ENCODE measurements around the gene ATF6.

The ATF6 gene

DNA sequence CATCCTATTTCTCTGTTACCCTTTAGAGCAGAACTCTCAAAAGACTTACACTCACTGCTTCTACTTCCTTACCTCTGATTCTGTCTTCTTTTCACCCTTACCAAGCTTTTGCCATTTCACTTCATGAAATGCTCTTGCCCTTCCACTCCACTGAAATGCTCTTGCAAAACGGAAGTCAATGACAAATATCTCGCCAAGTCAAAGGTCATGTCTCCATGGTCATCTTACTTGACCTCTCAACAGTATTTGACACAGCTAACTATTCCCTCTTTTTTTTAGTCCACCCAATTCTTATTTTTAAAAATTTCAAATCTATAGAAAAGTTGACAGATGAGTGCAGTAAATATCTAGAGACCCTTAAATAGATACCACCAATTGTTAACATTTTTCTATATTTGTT, 149.9 kb downstream of the ATF6 start:
- Histone ChIP-seq H3K4me2 (ENCODE audit: low read depth, low read length) (no peak overlapping the region), H3K4me3 (ENCODE audit: low read length) (no peak overlapping the region), H3K79me2 (ENCODE audit: low read length) (no peaks in the 10 kb centered on the region), H3K36me3 (replicated peaks; ENCODE audit: insufficient read depth, low read length) (peaks cover 11% of the 10 kb centered on the region; the same call in 1 of the 2 replicates), H3K4me1 (ENCODE audit: low read length) (no peaks in the 10 kb centered on the region), H3K27ac (ENCODE audit: low read length) (no peak overlapping the region), H4K20me1 (ENCODE audit: insufficient read depth, low read length) (no peaks in the 10 kb centered on the region), H2AFZ (ENCODE audit: low read length) (no peak overlapping the region), H3F3A (ENCODE audit: insufficient read depth, low read length) (no peaks in the 10 kb centered on the region), H3K27me3 (replicated peaks; ENCODE audit: insufficient read depth, low read length) (no peaks in the 10 kb centered on the region), H3K9me3 (replicated peaks; ENCODE audit: insufficient read depth, low read length) (no peaks in the 10 kb centered on the region), H3K9me2 (replicated peaks; ENCODE audit: insufficient read depth, low read length) (no peaks in the 10 kb centered on the region), H3K9ac (ENCODE audit: low read length) (no peak overlapping the region)
- TF ChIP-seq EZH2phosphoT487 (IDR thresholded peaks at IDR 0.05; ENCODE audit: low read length) (no peak), EZH2 (optimal IDR thresholded peaks at IDR 0.05; ENCODE audit: low read depth, low read length) (no peak)
- TF ChIP-seq, protein P1, sequence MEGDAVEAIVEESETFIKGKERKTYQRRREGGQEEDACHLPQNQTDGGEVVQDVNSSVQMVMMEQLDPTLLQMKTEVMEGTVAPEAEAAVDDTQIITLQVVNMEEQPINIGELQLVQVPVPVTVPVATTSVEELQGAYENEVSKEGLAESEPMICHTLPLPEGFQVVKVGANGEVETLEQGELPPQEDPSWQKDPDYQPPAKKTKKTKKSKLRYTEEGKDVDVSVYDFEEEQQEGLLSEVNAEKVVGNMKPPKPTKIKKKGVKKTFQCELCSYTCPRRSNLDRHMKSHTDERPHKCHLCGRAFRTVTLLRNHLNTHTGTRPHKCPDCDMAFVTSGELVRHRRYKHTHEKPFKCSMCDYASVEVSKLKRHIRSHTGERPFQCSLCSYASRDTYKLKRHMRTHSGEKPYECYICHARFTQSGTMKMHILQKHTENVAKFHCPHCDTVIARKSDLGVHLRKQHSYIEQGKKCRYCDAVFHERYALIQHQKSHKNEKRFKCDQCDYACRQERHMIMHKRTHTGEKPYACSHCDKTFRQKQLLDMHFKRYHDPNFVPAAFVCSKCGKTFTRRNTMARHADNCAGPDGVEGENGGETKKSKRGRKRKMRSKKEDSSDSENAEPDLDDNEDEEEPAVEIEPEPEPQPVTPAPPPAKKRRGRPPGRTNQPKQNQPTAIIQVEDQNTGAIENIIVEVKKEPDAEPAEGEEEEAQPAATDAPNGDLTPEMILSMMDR (IDR thresholded peaks at IDR 0.05; ENCODE audit: low read length), result no peak
- no peak for DNase-seq

DNA sequence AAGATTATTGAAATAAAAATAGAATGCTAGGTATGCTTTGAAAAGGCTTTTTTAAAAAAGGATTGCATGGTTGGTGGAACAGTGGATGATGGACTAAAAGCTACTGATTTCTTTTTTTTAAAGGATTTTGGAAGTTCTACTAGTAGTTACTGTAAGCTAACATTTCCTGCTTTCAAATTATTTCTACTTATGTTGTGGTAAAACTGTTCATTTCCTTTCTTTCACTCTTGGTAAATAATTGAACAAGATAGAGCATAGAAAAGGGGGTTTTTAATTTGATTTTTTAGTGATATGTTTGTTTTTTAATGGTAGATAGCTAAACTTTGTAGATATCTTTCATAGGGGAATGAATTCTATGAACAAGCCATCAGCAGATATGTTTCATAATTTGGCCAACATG, 153.1 kb downstream of the ATF6 start:
- Histone ChIP-seq H4K20me1 (ENCODE audit: insufficient read depth, low read length) (no peaks in the 10 kb centered on the region), H3K27ac (ENCODE audit: low read length) (no peak overlapping the region), H3K4me3 (ENCODE audit: low read length) (no peak overlapping the region), H3K9me2 (replicated peaks; ENCODE audit: insufficient read depth, low read length) (no peaks in the 10 kb centered on the region), H3K4me1 (ENCODE audit: low read length) (no peaks in the 10 kb centered on the region), H3K4me2 (ENCODE audit: low read depth, low read length) (no peak overlapping the region), H3F3A (ENCODE audit: insufficient read depth, low read length) (no peaks in the 10 kb centered on the region), H2AFZ (ENCODE audit: low read length) (no peak overlapping the region), H3K27me3 (replicated peaks; ENCODE audit: insufficient read depth, low read length) (no peaks in the 10 kb centered on the region), H3K9me3 (replicated peaks; ENCODE audit: insufficient read depth, low read length) (no peaks in the 10 kb centered on the region), H3K36me3 (replicated peaks; ENCODE audit: insufficient read depth, low read length) (peaks cover 9% of the 10 kb centered on the region; the same call in 1 of the 2 replicates), H3K79me2 (ENCODE audit: low read length) (no peaks in the 10 kb centered on the region), H3K9ac (ENCODE audit: low read length) (no peak overlapping the region)
- no peak for TF ChIP-seq EZH2phosphoT487 (IDR thresholded peaks at IDR 0.05; ENCODE audit: low read length)
- TF ChIP-seq, protein P1 (IDR thresholded peaks at IDR 0.05; ENCODE audit: low read length), result no peak
- TF ChIP-seq EZH2 (optimal IDR thresholded peaks at IDR 0.05; ENCODE audit: low read depth, low read length), result no peak
- no peak for DNase-seq

DNA sequence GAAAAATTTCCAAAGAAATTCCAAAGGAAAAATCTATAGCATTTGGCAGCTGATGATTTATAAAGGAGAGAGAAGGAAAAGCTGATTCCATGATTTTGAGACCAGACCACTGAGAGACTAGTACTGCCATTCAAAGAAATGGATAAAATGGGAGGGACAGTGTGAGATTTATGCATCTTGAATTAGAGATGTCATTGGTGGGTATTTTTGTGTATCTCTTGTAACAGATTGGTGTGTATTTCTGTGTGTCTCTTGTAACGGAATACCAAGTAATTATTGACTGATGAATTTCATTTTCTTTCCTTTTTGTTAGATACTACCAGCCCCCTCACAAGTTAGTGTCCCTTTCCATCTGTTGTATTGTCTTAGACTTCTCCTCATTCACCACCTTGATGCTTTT, 155.4 kb downstream of the ATF6 start:
- no peak for TF ChIP-seq EZH2 (optimal IDR thresholded peaks at IDR 0.05; ENCODE audit: low read depth, low read length)
- TF ChIP-seq, protein P1 (IDR thresholded peaks at IDR 0.05; ENCODE audit: low read length), result no peak
- no peak for TF ChIP-seq EZH2phosphoT487 (IDR thresholded peaks at IDR 0.05; ENCODE audit: low read length)

More for the DNA sequence above, 155.4 kb downstream of the ATF6 start:
- H3K4me1 ChIP-seq (ENCODE audit: low read length), result no peaks in the 10 kb centered on the region
- H2AFZ ChIP-seq (ENCODE audit: low read length), result no peak overlapping the region
- H3F3A ChIP-seq (ENCODE audit: insufficient read depth, low read length), result no peaks in the 10 kb centered on the region
- H3K9me3 ChIP-seq (replicated peaks; ENCODE audit: insufficient read depth, low read length), result no peaks in the 10 kb centered on the region
- no peak for DNase-seq
- no peaks in the 10 kb centered on the region for H3K27me3 ChIP-seq (replicated peaks; ENCODE audit: insufficient read depth, low read length)
- no peaks in the 10 kb centered on the region for H4K20me1 ChIP-seq (ENCODE audit: insufficient read depth, low read length)
- H3K4me3 ChIP-seq (ENCODE audit: low read length), result no peak overlapping the region
- H3K9me2 ChIP-seq (replicated peaks; ENCODE audit: insufficient read depth, low read length), result no peaks in the 10 kb centered on the region
- no peak overlapping the region for H3K9ac ChIP-seq (ENCODE audit: low read length)
- H3K36me3 ChIP-seq (replicated peaks; ENCODE audit: insufficient read depth, low read length), result peaks cover 9% of the 10 kb centered on the region; the same call in 1 of the 2 replicates
- H3K79me2 ChIP-seq (ENCODE audit: low read length), result no peaks in the 10 kb centered on the region
- no peak overlapping the region for H3K27ac ChIP-seq (ENCODE audit: low read length)
- no peak overlapping the region for H3K4me2 ChIP-seq (ENCODE audit: low read depth, low read length)

All from MM.1S (cell line).